GM10266 (cell line): ENCODE results near the gene TOX2.
A peak's percentile ranks its signal among the peaks of the same experiment; 100 is the strongest.

Source experiments
- DNase-seq: peaks from one replicate; pipeline ENCODE4 v3.0.0; 2012; ENCODE audit errors: extremely low spot score
- TF ChIP-seq, protein P1 (sequence below): IDR thresholded peaks from 2 replicates; pipeline ENCODE4 v1.5.1; 2012; ENCODE audit warnings: mild to moderate bottlenecking, low read depth; ENCODE audit not compliant: control insufficient read depth, insufficient read depth; ENCODE audit errors: missing control alignments

The TOX2 gene

DNA sequence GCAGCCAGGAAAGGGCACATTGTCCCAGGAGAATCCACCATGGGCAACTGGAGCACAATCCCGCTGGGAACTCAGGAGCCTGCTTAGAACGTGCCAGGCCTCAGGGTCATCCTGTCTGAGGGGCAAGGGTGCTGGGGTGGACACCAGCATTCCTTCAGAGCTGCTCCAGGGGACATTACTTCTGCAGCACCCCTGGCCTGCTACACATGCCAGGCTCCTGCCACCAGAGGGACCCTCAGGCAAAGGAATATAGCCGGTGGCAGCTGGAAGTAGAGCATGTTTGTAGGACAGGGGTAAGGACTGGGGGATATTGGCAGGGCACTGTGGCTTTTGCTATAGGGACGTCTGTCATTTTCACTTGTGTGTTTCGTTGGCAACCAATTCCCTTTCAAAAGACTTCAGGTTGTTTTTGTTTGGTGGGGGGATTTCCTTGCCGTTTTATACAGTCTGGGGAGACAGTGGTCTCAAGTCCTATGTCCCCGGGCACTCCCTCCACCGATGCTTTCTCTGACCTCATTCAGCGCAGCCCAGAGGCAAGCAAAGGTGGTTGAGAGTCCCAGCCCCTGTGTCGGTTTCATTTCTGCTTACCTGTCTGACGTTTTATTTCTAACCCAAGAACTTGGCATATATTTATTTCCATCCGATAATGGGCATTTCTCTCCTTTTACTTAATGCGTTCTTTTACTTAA, 141.5 kb downstream of the TOX2 start:
- peak; percentile 54 for DNase-seq
- TF ChIP-seq, protein P1, sequence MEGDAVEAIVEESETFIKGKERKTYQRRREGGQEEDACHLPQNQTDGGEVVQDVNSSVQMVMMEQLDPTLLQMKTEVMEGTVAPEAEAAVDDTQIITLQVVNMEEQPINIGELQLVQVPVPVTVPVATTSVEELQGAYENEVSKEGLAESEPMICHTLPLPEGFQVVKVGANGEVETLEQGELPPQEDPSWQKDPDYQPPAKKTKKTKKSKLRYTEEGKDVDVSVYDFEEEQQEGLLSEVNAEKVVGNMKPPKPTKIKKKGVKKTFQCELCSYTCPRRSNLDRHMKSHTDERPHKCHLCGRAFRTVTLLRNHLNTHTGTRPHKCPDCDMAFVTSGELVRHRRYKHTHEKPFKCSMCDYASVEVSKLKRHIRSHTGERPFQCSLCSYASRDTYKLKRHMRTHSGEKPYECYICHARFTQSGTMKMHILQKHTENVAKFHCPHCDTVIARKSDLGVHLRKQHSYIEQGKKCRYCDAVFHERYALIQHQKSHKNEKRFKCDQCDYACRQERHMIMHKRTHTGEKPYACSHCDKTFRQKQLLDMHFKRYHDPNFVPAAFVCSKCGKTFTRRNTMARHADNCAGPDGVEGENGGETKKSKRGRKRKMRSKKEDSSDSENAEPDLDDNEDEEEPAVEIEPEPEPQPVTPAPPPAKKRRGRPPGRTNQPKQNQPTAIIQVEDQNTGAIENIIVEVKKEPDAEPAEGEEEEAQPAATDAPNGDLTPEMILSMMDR = peak; percentile 38

DNA sequence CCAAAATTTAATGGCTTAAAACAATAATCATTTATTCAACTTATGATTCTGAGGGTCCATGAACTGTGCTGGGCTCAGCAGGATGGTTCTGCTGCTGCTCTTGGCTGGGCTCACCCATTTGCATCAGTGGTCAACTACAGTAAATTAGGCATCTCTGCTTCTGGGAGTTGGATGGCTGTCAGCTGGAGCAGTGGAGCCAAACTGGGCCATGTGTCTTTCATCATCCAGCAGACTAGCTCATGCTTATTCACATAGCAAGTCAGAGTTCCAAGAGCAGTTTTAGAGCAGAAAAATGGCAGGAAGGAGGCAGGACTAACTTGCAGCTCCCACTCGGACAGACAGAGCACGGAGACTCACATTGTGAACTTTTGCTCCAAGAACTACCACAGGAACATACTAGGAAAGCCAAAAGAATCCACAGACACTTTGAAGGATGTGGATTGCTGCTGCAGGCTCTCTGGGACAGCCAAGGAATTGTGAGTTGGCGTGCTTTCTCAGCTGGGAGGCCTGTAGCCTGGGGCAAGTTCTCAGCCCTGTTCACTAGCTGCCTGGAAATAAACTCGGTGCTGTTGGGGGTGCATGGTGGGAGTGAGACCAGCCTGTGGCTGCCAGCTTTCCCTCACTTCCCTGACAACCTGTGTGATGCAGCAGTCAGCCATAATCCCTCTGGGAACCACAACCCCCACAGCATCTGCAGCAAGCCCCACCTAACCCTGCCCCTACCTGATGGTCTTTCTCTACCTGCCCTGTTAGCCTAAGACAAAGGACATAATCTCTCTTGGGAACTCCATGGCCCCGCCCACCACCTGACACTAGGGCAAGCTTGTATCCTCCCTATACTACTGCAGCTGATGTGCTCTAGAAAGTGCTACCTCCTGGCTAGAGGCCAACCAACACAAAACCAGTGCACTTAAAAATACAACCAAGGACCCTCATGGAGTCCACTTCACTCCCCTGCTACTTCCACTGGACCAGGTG, 143.3 kb downstream of the TOX2 start:
- no peak for DNase-seq

DNA sequence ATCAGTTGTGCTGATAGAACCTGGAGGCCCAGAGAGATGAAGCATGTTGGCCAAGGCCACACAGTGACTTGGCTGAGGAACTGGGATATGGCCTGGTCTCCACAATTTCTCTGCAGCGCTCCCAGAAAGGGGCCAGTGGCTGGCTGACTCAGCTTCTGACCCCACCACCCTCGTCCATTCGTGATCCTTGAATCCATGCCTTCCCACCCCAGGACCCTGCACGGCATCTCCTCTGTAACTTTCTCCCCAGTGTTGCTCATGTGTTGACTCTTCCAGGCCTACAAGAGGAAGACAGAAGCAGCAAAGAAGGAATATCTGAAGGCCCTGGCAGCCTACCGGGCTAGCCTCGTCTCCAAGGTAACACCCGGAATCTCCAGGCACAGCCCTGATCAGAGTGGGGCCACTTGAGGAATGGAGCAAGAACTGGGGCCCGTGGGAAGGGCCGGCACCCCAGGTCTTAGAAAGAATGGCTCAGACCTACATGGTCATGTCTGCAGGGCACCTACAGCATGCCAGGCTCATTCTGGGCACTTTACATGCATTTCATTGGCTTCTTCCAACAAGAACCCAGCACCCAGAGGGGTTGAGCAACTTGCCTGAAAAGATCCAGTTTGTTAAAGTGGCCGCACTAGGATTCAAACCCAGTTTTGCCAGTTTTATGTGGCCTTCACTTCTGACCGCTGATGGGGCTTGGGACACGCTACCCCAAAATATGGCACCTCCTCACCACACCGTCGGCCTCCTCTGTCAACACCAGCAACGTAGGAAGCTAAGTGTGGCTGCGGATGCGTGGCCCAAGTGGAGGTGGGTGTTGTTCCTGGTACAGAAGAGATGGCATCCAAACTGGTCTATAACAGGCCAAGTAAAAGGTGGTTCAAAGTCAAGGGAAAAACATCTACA, 150.1 kb downstream of the TOX2 start:
- TF ChIP-seq, protein P1 = no peak
- no peak for DNase-seq

More for the DNA sequence above, 143.3 kb downstream of the TOX2 start:
- TF ChIP-seq, protein P1 = no peak

DNA sequence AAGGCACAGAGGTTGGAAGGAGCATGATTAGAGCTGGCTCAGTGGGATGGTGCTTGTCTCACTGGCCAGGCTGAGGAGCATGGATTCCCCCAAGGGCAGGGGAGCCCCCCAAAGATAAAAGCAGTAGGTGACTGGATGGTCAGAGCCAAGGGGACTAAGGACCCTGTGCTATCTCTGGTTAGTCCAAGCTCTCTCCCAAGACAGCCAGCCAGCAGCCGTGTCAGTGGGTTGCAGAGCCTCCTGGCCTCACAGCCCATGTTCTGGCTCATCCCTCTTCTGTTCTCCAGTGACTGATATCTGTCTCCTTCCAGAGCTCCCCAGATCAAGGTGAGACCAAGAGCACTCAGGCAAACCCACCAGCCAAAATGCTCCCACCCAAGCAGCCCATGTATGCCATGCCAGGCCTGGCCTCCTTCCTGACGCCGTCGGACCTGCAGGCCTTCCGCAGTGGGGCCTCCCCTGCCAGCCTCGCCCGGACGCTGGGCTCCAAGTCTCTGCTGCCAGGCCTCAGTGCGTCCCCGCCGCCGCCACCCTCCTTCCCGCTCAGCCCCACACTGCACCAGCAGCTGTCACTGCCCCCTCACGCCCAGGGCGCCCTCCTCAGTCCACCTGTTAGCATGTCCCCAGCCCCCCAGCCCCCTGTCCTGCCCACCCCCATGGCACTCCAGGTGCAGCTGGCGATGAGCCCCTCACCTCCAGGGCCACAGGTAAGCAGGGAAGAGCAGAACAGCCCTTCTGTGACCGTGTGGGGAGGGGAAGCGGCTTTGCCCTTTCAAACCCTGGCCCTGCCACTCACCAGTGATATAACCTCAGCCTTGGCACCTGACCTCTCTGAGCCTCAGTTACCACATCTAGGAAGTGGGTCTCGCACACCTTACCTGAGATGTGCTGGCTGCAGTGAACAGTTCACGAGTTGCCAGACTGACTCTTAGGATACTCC, 151.0 kb downstream of the TOX2 start:
- TF ChIP-seq, protein P1 = no peak
- DNase-seq = no peak

DNA sequence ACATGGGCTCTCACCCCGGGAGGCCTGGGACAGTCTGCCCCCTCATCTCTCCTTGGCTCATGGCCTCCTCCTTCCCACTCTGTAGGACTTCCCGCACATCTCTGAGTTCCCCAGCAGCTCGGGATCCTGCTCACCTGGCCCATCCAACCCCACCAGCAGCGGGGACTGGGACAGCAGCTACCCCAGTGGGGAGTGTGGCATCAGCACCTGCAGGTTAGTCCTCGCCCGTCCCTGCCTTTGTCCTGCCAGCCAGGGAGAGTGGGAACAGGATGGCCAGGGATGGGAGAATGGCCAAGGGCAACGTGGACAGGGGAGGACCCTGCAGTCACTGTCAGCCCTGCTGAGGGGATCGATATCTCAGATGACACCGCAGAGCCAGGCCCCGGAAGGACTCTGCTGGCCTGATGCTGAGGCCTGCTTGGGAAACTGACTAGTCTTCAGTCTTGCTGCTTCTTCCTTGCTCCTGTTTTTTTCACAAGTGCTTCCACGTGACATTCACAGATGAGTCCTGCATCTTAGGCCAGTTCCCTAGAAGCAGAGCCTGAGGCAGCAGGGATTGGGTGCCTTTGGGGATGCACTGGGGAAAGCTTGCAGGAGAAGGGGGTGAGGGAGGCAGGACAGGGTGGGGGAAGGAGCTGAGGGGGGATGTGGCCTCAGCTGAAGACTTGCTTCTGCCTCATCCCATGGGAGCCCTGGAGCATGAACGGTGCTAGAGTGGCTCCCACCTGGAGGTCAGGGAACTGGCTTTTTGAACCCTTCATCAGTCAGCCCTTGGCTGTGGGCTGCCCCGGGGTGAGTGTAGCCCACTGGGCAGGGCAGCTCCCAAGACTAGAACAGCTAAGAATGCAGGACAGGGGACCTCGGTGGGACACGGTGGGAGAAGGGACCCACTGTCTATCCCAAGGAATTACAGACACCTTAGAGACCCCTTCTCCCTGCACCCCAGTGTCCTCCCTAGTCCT, 152.3 kb downstream of the TOX2 start:
- TF ChIP-seq, protein P1 = no peak
- DNase-seq = no peak
